Measurements from ENCODE around the gene EXT2. TPM values are rescaled to one million over a fixed set of nuclear protein-coding genes. Genes with fewer than 3 reads are reported as not detected.

Gene EXT2
- total and polyA plus RNA-seq, 2 donors (not counting 1 experiment from before 2014, with no cell fraction given): 114 to 177 TPM

DNA sequence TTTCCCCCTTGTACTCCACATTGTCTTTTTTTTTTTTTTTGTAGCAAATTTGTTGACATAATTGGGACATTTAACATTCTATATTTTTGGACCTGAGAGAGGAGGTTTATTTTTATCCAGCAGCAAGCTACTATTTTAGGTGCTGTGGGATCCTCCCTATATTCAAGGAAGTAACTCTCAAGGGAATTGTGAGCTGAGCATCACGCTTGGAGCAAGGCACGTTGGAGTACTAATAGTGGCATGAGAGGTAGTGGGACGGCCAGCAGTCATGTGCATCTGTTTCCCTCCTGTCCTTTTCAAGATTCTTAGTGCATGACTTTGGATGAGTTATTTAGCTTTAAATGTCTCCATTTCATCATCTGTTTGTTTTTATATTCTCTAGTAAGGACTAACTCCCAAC is 52.3 kb downstream of the EXT2 start:
- TF ChIP-seq, protein P1, sequence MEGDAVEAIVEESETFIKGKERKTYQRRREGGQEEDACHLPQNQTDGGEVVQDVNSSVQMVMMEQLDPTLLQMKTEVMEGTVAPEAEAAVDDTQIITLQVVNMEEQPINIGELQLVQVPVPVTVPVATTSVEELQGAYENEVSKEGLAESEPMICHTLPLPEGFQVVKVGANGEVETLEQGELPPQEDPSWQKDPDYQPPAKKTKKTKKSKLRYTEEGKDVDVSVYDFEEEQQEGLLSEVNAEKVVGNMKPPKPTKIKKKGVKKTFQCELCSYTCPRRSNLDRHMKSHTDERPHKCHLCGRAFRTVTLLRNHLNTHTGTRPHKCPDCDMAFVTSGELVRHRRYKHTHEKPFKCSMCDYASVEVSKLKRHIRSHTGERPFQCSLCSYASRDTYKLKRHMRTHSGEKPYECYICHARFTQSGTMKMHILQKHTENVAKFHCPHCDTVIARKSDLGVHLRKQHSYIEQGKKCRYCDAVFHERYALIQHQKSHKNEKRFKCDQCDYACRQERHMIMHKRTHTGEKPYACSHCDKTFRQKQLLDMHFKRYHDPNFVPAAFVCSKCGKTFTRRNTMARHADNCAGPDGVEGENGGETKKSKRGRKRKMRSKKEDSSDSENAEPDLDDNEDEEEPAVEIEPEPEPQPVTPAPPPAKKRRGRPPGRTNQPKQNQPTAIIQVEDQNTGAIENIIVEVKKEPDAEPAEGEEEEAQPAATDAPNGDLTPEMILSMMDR (conservative IDR thresholded peaks at IDR 0.05 in 1 of 2, IDR thresholded peaks at IDR 0.05 in 1 of 2; ENCODE audit: low read depth in 1 of 2, low read length in 2 of 2): no peak
- TF ChIP-seq EZH2 (IDR thresholded peaks at IDR 0.05; ENCODE audit: low read length, missing control alignments): no peak
- DNase-seq (ENCODE audit: low read depth in 2 of 2): no peak
- Histone ChIP-seq H3K4me2 (ENCODE audit: extremely low read depth, insufficient read depth, low read length) (no peak overlapping the region), H4K20me1 (ENCODE audit: control insufficient read depth, extremely low read depth, insufficient read depth, low read length) (no peaks in the 10 kb centered on the region), H3K79me2 (ENCODE audit: control insufficient read depth, insufficient read depth, low read length) (no peaks in the 10 kb centered on the region), H3K36me3 (ENCODE audit: control insufficient read depth, insufficient read depth, low read length) (no peaks in the 10 kb centered on the region), H3K27ac (ENCODE audit: insufficient read depth, low read length) (no peak overlapping the region), H3K4me1 (ENCODE audit: control insufficient read depth, extremely low read depth, insufficient read depth, low read length) (no peaks in the 10 kb centered on the region), H3K27me3 (ENCODE audit: control insufficient read depth, insufficient read depth, low read length) (no peaks in the 10 kb centered on the region), H3K9me3 (ENCODE audit: control insufficient read depth, insufficient read depth, low read depth, low read length) (no peaks in the 10 kb centered on the region), H3K9ac (ENCODE audit: insufficient read depth, low read length) (no peak overlapping the region), H3K4me3 (replicated peaks in 1 of 4; ENCODE audit: control extremely low read depth in 1 of 4, insufficient read depth in 1 of 4, low read depth in 3 of 4, low read length in 4 of 4) (no peak overlapping the region), H2AFZ (ENCODE audit: low read length) (no peak overlapping the region)

DNA sequence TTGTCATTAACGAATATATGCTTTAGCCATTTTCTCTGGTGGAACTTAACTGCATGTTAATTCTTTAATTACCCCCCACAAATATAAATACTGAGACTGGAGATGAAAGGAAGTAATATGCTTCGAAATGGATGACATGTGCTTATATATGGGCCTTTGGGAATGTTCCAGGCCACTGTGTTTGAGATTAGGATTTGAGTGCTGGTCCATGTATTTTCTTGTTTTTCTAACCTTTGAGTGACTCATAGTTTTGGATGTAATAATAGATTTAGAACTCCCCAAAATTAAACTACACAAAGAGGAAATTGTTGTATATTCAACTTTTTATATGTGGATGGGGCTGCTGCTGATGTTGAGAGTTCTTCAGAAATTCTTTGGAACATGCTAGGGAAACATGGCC is 54.2 kb downstream of the EXT2 start:
- TF ChIP-seq, protein P1 (conservative IDR thresholded peaks at IDR 0.05 in 1 of 2, IDR thresholded peaks at IDR 0.05 in 1 of 2; ENCODE audit: low read depth in 1 of 2, low read length in 2 of 2): no peak
- TF ChIP-seq EZH2 (IDR thresholded peaks at IDR 0.05; ENCODE audit: low read length, missing control alignments): no peak
- no peaks in the 10 kb centered on the region for H3K79me2 ChIP-seq (ENCODE audit: control insufficient read depth, insufficient read depth, low read length)
- H3K27me3 ChIP-seq (ENCODE audit: control insufficient read depth, insufficient read depth, low read length): no peaks in the 10 kb centered on the region
- H3K9ac ChIP-seq (ENCODE audit: insufficient read depth, low read length): no peak overlapping the region
- no peak overlapping the region for H3K27ac ChIP-seq (ENCODE audit: insufficient read depth, low read length)
- H3K4me3 ChIP-seq (replicated peaks in 1 of 4; ENCODE audit: control extremely low read depth in 1 of 4, insufficient read depth in 1 of 4, low read depth in 3 of 4, low read length in 4 of 4): no peak overlapping the region
- H3K4me2 ChIP-seq (ENCODE audit: extremely low read depth, insufficient read depth, low read length): no peak overlapping the region
- H3K36me3 ChIP-seq (ENCODE audit: control insufficient read depth, insufficient read depth, low read length): no peaks in the 10 kb centered on the region
- no peaks in the 10 kb centered on the region for H3K9me3 ChIP-seq (ENCODE audit: control insufficient read depth, insufficient read depth, low read depth, low read length)
- no peaks in the 10 kb centered on the region for H4K20me1 ChIP-seq (ENCODE audit: control insufficient read depth, extremely low read depth, insufficient read depth, low read length)
- H2AFZ ChIP-seq (ENCODE audit: low read length): no peak overlapping the region
- DNase-seq (ENCODE audit: low read depth in 2 of 2): peak; percentile 33 to 56
- H3K4me1 ChIP-seq (ENCODE audit: control insufficient read depth, extremely low read depth, insufficient read depth, low read length): no peaks in the 10 kb centered on the region

- Histone ChIP-seq H4K20me1 (ENCODE audit: control insufficient read depth, extremely low read depth, insufficient read depth, low read length) (no peaks in the 10 kb centered on the region), H3K27me3 (ENCODE audit: control insufficient read depth, insufficient read depth, low read length) (no peaks in the 10 kb centered on the region), H3K36me3 (ENCODE audit: control insufficient read depth, insufficient read depth, low read length) (no peaks in the 10 kb centered on the region), H3K4me3 (replicated peaks in 1 of 4; ENCODE audit: control extremely low read depth in 1 of 4, insufficient read depth in 1 of 4, low read depth in 3 of 4, low read length in 4 of 4) (no peak overlapping the region), H3K79me2 (ENCODE audit: control insufficient read depth, insufficient read depth, low read length) (no peaks in the 10 kb centered on the region), H3K27ac (ENCODE audit: insufficient read depth, low read length) (no peak overlapping the region), H2AFZ (ENCODE audit: low read length) (no peak overlapping the region), H3K4me2 (ENCODE audit: extremely low read depth, insufficient read depth, low read length) (no peak overlapping the region), H3K4me1 (ENCODE audit: control insufficient read depth, extremely low read depth, insufficient read depth, low read length) (no peaks in the 10 kb centered on the region), H3K9me3 (ENCODE audit: control insufficient read depth, insufficient read depth, low read depth, low read length) (no peaks in the 10 kb centered on the region), H3K9ac (ENCODE audit: insufficient read depth, low read length) (no peak overlapping the region)
- no peak for TF ChIP-seq EZH2 (IDR thresholded peaks at IDR 0.05; ENCODE audit: low read length, missing control alignments)
- no peak for DNase-seq (ENCODE audit: low read depth in 2 of 2)
Measured at GRCh38 chr11:44150401-44150800, 54.9 kb downstream of the EXT2 start.
